ENCODE measurements around the gene KCTD5.

KCTD5 gene

GRCh38 chr16:2752035-2752849, 69.9 kb downstream of the KCTD5 start, which contains the start of gene SRRM2:
TSS of gene SRRM2 (plus strand) at chr16:2752638. CDS start at chr16:2756365, 3,727 bp downstream.
- peak; percentile 92 for DNase-seq (ENCODE audit: low read depth)

- peak; percentile 49 for DNase-seq (ENCODE audit: low read depth)
These were observed 70.8 kb downstream of the KCTD5 start for GRCh38 chr16:2752850-2753732.

GRCh38 chr16:2753733-2754020, 71.4 kb downstream of the KCTD5 start:
- no peak for DNase-seq (ENCODE audit: low read depth)

GRCh38 chr16:2755158-2755557, 72.8 kb downstream of the KCTD5 start:
- DNase-seq (ENCODE audit: low read depth), result no peak

- no peak for DNase-seq (ENCODE audit: low read depth)
These were observed 74.1 kb downstream of the KCTD5 start for GRCh38 chr16:2756288-2757015.

GRCh38 chr16:2757344-2757743, 75.0 kb downstream of the KCTD5 start:
- DNase-seq (ENCODE audit: low read depth), result no peak

All from stromal cell of bone marrow (primary cell).